HG03045 (cell line): Measurements from ENCODE around the gene PELI2.

Experiments used
- ATAC-seq: cut with Tn5 transposase; IDR thresholded peaks from one replicate; pipeline ENCODE4 v1.9.1; 2021; ENCODE audit warnings: mild to moderate bottlenecking, moderate library complexity; ENCODE audit not compliant: unreplicated experiment

PELI2 gene

DNA sequence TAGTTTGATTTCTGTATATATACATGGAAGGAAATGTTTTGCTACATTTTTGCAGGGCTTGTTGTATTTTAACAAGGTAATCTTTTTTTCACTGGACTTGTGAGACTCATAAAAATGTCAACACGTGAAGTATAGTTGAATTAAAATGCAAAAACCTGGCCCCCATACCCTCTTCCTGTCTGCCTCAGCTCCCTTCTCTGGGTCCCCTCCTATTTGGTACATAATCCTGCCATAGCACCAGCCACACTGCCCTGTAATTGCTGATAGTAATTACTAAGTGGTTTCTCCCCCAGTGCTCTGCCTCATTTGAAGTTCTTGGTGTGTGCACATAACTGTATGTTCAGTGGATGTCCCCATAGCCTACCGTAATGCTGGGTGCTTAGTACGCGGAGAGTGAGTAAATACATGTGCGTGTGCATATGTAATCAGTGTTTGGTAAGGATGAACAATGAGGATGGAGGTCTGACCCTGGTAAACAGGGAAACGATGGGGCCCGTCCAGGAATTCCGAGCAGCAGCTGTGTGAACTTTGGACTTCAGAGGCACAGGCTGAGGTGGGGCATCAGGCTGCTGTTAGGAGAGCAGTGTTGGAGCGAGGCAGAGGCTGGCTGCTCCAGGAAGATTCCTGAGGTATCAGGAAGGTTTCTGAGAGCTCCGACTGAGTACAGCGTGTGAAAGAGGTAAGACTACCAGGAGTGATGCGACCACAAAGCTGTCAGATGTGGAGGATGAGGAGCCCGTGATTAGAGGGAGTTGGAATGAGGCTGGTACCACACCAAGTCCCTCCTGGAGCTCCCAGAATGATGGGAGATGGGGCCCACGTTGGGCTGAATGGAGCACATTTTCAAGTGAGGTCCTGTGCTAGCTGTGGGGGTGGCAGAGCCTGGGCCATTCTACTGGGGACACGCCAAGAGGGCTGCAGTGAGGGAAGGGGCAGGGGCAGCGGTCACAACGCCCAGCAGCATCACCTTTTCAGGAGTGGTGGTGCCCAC lies 106.8 kb downstream of the PELI2 start:
- no peak for ATAC-seq

DNA sequence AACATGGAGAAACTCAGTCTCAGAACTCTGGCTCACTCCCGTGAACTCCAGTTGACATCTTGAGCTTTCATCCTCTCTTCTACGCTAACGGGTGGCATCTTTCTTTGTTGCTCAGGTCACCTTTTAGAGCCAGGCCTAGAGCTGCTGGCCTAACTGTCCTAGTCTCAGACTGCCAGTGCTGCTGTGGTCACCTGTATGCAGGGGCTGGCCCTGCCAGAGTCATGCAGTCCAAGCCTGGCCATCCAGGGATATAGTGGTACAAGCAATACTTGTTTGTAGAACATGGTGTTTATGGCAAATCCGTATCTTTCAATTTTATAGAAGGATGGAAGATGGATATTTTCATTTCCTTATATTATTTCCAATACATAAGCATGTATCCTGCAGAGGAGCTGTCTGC lies 117.2 kb downstream of the PELI2 start:
- ATAC-seq = no peak

DNA sequence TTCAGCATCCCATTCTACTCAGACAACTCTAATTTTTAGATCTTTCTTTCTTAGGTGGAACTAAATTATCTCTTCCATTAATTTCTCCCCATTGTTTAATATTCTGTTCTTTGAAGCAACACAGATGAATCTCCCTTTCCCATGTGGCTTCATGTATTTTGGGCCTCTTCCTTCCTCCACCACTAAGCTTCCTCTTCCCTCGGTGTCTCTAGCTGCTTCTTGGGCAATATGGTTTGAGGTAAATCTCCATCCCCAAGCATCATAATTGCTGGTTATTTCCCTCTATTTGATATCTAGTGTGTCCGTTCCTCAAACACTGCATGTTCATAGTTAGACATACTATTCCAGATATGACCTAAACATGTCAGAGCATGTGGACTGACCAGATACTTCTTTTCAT lies 119.2 kb downstream of the PELI2 start:
- no peak for ATAC-seq

DNA sequence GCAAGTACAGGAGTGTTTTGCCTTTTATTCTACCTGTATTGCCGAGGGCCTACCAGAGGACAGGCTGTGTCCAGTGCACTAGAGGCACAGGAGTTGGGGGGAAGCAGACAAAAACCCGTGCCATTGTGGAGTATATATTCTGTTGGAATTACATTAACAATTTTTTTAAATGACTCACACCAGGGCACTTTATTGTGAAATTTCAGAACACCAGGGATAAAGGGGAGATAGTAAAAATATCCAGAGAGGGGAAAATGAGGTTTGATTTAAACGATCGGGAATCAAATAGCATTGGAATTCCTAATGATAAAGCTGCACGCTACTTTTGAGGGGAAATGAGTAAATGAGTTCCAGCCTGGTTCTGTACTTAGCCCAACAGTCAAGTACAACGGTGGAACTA lies 123.2 kb downstream of the PELI2 start:
- ATAC-seq = no peak

DNA sequence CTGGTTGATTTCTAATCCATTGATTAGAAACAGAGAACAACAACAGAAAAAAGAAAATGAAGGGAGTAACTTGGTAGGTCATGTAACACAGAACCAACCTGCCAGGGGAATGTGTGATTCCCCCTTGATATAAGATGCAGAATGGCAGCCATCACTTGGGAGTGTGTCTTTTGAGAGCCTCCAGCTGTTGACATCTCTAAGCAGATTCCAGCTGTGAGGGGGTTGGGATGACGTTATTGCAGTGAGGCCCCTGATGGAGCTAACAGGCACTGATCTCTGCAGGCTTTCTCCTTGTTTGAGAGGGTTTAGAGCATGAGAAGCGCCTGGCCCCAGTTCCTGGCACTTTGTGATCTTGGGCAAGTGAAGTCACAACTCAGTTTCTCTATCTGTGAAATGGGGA lies 124.9 kb downstream of the PELI2 start:
- ATAC-seq = no peak

DNA sequence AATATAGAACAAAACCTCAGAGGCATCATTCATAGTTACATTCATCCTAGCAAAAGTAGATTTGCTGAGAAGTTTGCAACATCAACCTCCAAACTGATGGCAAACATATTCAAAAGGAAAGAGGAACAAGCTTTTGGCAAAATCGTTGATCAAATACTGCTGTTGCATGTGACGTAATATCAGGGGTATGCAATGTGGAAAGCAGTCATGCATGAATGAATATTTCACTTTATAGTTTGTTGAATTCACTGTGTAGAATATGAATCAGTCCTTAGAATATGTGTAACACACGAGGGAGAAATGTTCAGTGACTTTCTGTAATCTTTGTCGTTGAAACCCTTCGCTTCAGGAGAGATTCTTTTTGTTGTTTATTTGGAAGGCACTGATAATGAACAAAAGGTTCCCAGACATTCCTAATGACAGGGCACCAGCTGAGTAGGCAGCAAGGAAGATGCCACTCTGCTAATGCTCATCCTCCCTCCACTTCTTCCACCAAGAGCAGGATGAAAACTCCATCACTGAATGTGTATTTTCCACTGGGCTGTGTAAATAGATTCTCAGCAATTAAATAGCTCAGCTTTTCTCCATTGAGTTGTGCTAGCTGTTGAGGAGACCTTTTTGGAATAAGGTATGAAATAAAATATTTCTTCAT lies 126.1 kb downstream of the PELI2 start:
- ATAC-seq = no peak

DNA sequence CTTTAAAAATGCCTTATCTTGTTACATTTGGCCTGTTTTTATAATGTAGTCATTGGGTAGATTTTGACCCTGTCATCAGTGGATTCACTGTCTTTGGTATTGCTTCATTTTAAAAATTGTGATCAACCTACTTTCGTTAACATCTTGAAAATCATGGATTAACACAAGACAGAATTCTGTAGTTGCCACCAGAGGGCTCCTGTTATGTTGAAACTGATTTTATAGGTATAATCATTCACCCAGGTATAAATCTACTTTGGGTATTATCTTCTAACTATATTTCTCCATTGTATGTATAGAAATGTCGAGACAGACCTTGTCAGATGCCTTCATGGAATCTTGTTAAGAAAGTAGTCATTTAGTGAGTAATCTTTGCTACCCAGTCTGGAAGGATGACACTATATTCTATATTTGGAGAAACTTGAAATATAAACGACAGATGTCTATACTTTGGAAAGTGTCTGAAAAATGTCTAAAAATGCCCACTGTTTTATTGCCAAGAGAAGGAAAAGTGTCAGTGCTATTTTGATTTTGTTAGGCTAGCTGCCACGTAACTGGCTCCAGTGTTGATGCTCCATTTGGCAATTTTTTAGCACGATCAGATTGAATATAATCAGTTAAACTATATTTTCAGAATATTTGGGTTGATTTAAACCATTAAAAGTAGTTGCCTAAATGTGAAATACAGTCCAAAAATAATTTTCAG lies 129.4 kb downstream of the PELI2 start:
- no peak for ATAC-seq

DNA sequence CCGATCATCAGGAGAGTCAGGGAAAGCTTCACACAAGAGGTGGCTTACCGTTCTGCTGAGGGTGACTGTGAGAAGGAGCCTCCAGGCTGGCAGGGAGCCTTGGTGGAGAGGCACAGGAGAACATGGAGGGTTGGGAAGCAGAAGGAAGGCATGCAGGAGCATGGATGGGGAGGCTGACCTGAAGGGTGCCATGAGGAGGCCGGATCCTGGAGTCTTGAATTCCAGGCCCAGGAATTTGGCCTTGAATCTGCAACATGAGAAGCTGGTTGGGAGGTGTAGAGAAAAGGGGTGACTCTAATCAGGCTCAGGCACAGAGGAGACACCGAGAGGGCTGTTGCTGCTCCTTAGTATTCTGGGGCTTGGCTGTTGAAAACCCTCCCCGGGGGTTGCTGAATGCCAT lies 130.2 kb downstream of the PELI2 start:
- ATAC-seq = no peak

DNA sequence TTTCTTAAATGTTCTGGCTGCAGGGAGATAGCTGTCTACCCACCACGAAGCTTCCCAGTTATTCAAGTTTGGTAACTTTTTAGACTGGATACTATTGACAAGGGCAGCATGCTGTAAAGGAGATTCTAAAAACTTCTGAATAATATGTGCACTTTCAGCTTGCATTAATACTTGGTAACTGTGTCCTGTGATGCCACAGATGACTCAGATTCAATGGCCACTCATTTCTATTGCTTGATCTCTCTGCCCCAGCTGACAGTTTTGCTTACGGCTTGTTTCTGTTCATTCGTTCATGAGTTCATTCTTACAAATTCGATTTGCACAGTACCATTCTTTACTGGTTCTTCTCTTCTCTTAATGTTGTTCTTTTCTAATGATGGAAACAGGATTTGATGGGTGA lies 142.8 kb downstream of the PELI2 start:
- no peak for ATAC-seq

DNA sequence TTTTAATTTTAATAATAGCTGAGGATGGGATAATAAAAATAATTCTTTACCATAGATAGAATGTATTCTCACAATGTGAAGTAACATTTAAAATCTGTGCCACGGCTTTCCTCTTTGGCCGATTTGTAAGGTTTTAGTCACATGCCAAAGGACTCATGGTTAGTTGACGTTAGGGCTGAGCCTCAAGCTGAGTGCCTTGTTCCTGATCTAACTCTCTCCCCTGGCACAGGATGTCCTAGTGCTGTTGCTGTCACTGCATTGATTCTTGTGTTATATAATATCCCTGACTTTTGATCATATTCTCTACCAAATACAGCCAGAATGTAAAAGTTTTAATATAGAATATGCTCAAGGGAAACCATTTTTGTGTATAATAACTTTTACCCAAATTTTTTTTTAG lies 144.3 kb downstream of the PELI2 start:
- ATAC-seq = no peak

DNA sequence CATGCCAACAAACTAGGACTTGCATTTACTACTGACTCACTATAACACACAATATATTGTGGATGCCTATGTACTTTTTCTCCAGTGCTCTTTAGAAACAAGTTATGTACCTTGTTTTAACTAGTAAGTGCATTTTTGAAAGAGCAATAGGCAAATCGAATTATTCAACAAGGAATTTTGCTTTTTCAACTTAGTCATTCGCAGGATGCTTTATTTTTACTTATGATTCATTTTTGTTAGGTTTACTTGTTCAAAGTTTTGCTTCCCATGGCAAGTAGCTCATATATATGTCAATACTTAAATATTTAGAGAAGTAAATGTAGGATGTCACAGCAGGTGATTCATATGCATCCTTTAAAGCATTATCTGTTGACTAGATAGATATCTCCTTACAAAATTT lies 149.8 kb downstream of the PELI2 start:
- no peak for ATAC-seq

DNA sequence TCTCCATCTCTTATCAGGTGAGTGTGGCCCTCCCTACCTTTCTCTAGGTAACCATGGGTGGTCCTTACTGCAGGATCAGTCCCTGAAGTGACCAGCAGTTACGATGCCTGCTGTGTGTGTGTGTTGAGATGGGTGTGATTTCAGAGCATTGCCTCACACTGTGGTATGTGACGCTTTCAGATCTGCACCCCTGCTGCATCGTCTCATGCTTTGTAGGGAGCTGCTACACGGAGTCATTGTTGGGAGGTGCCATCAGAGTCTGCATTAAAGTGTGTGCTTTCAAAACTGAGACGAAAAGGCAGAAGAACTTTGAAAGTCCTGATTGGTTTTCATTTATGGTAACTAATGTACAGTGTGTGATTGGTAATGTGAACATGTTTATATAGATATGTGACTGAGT lies 150.5 kb downstream of the PELI2 start:
- ATAC-seq = no peak

DNA sequence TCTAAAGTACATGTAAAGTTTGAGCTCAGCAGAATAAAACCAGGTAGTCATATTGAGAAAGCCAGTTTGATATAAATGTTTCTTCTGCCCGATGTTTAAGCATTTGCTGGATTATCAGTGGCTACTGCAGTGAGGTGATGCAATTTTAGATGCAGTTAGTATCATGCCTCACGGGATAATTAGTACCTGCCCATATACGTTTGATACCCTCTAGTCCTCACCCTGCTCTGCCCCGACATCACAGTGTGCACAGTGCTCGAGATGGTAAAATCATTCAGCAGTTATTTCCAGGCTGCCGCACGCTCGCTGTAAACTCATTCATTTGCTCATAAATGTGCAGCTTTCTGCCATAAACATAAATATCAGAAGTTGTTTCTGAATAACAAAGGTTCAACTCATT lies 152.7 kb downstream of the PELI2 start:
- no peak for ATAC-seq

DNA sequence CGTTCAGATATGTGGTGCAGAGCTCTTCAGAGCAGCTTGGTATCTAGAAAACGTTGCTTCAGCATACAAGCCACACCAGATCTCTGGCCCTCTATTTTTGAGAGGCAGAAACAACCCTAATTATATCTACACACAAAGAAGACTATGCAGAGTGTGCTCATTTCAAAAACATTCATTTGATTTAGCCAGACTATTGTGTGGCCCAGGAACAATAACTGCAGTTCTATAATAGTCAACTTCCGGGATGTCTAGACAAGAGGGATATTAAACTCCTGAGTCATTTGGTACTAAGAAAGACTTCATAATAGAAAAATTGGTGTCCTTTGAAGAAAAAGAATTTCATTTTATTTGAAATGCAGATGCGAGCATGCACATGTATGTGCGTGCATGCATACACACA lies 153.8 kb downstream of the PELI2 start:
- ATAC-seq = no peak

DNA sequence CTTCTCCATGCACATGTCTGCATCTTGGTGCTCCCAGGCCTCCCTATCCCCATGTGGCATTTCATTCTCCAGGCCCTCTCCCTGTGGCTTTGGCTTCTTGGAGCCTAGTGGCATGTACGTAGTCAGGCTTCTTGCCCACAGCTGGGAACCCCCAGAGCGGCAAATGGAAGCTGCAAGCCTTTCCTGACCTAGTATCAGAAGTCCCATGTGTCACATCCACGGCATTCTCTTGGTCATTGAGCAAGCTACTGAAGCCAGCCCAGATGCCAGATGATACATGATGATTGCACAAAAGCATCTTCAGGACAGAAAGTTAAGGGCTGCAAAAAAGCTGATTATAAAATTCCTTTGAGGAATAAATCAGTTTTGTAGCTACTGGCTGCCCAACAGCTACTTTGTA lies 154.9 kb downstream of the PELI2 start:
- no peak for ATAC-seq

DNA sequence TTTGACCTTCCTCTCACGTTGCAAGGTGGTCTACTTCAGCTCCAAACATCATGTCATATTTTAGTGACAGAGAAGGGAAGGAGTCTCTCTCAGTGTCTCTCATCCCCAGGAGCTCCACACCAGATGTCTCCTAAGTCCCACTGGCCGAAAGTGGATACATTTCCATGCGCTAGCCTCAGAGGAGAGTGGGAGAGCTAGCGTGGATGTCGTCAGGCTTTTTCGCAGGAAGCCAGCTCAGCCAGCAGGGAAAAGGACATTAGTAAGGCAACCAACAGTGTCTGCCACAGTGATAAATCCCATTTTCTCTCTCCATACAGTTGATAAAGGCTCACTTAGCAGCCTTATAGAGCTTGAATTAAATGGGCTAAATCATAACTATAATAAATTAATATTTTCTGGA lies 155.7 kb downstream of the PELI2 start:
- ATAC-seq = no peak

DNA sequence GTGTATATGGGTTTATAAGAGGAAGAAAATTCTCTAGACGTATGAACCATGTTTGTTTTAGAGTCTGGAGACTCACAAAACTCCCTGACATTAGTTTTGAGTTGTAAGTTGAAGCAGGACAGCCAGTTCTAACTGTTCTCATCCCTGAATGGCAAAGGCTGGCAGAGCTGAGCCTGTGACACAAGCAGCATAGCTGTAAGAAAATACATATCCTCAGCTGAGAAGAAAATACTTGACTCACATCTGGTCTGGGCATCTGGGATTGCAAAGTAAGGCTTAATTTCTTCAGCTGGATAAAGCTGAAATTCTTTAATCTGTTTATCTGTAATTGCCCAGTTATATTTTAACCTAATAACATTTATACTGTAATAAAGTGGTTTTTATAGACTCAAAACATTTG lies 156.3 kb downstream of the PELI2 start:
- ATAC-seq = no peak

DNA sequence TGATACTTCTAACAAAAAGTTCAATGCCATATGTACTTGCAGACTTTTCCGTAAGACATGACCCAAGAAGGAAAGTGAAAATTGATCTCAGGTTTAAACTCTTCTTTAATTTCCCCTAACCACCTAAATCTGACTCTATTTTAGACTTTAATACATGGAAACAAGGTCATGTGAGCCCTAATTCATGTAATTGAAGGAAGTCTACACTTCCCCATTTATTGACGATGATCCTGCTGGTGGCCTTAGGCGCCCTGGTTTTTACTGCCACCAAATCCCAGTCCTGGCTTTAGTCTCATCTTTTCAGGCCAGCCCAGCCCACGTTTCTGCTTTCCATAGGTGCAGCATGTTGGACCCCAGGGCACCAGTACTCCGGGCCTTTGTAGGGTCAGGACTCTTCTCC lies 157.9 kb downstream of the PELI2 start:
- no peak for ATAC-seq

DNA sequence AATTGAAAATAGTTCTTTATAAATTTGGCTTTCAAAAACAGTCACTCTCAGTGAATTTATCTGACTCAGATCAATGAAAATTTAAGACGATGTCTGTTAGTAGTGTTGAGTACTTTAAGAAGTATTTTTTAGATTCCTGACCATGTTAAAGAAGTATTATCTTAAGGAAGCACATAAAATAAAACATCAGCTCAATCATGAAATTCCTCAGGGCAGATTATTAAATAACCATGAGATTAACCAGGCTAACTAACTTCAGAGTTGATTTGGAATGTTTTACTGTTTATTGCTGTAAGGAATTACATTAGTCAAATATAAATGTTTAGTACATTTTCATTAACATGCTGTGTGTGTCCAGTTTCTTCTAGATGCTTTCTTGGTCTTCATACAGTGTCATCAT lies 160.2 kb downstream of the PELI2 start:
- ATAC-seq = no peak

DNA sequence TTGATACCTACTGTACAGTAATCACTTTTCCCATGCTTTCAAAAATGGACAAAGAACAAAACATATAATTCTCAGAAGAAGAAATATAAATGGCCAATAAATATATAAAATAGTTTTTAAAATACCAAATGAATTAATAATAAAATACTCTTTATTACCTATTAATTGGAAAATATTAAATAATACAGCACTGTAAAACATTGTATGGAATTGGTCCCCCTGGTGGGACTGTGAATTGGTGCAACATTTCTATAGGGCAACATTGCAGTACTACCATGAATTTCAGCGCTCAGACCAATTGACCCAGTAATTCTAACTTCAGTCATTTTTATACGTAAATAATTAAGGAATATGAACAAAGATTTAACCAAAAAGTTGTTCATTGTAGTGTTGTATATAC lies 162.6 kb downstream of the PELI2 start:
- no peak for ATAC-seq

DNA sequence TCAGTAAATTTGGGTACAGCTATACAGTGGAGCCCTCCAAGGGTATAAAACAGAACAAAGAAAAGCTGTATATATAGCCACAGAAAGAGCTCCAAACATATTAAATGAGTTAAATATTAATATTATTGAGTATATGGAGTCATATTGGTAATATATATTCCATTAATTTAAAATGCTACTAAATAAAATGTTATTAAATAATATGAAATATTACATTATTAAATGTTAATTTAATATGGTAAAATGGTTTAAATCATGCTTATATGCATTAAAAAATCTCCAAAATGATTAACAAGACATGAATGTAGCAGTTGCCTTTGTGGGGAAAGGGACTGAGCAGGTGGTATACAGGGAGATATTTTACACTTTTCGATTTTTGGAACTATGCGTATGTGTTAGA lies 164.0 kb downstream of the PELI2 start:
- no peak for ATAC-seq

DNA sequence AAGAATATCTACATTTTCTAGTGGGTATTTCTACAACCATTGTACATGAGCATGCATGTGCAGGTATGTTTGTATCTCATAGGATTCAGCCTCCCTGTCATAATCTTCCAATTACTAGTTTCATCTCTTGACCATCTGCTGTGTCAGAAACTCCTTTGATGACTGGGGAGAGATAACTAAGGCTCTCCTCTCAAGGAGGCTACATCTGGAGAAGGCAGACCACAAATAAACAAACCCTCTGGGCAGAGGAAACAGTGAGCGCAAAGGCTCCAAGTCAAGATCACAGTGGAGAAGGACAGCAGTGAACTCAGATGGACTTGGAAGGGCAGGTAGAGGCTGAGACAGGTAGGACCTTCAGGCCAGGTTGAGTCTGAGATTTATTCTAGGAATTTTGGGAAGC lies 166.4 kb downstream of the PELI2 start:
- no peak for ATAC-seq
